NT2/D1 (cell line): ENCODE data around the gene SNX9.

Experiments
- YY1 ChIP-seq: IDR thresholded peaks from 2 replicates; pipeline ENCODE4 v1.6.1; 2011; ENCODE audit not compliant: insufficient read length, insufficient read depth
- ZNF274 ChIP-seq: IDR thresholded peaks from 2 replicates; pipeline ENCODE4 v1.6.1; 2011; ENCODE audit warnings: mild to moderate bottlenecking, low read depth, low read length

- no peak for TF ChIP-seq YY1
- no peak for TF ChIP-seq ZNF274
Measured at GRCh38 chr6:157966589-157966977, 143.5 kb downstream of the SNX9 start.
